Measurements from ENCODE around the gene ASS1.

GRCh38 chr9:130530938-130531337, 86.2 kb downstream of the ASS1 start:
- no peak for TF ChIP-seq CTCF (IDR thresholded peaks at IDR 0.05)
- TF ChIP-seq POLR2A (IDR thresholded peaks at IDR 0.05): no peak

Measured in uterus (tissue), 2 donors.